ENCODE data around the gene FAM20C. TPM values are rescaled to one million over a fixed set of nuclear protein-coding genes. Genes with fewer than 3 reads are reported as not detected.

Gene FAM20C
- total RNA-seq, 2 experiments from 2014 or later, result not detected

DNA sequence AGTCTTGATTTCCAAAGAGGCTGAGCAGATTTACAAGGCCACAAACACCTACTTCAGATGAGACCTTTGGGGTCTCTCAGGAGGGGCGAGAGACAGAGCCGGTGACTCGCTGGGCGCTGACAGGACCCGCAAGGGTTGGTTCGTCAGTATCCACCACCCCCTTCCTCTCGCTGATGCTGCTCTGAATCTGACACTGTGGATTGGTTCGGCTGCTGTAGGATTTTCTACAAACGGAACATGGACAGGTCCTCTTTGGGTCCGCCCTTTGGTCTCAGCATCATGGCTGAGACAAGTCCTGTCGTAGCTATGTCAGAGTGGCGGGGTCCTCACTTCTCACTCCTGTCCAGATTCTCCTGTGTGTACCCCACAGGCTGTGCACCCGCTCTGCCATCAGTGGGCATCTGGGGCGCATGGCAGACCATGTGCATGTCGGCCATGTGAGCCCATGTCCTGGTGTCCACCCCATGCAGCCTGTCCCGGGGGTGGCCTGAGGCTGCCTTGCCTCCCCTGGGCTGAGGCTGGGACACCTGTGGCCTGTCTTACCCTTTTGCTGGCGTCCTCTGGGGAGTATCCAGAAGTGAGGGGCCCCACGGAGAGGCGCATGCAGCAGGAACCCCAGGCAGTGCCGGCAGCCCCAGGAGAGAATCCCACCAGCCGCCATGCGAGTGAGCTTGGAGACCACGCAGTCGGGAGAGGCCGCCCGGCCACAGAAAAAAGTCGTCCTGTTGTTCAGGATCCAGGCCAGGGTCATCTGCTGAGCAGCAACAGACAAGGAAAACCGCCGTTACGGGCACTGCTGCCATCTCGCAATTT, 21.6 kb upstream of the FAM20C start:
- no peaks in the 10 kb centered on the region for H3K9me2 ChIP-seq (ENCODE audit: insufficient read depth, low read length)
- no peak overlapping the region for H3K4me3 ChIP-seq (ENCODE audit: low read depth, low read length, poor library complexity, severe bottlenecking)
- H3K36me3 ChIP-seq (ENCODE audit: insufficient read depth, low read length), result no peaks in the 10 kb centered on the region
- POLR2A ChIA-PET, result no interaction called here
- H3K9me3 ChIP-seq (ENCODE audit: low read length), result no peaks in the 10 kb centered on the region
- H3K4me1 ChIP-seq (ENCODE audit: insufficient read depth, low read length, poor library complexity, severe bottlenecking), result no peaks in the 10 kb centered on the region
- intact Hi-C loops (cut with micrococcal nuclease; ENCODE audit: unreplicated experiment), result no loop called here
- H3K79me2 ChIP-seq (ENCODE audit: insufficient read depth, low read depth, low read length), result no peaks in the 10 kb centered on the region
- H3K4me2 ChIP-seq (ENCODE audit: low read length), result no peak overlapping the region
- H2AFZ ChIP-seq (ENCODE audit: low read length), result no peak overlapping the region
- no peaks in the 10 kb centered on the region for H4K20me1 ChIP-seq (ENCODE audit: insufficient read depth, low read length)
- no peak for TF ChIP-seq EZH2phosphoT487 (IDR thresholded peaks at IDR 0.05; ENCODE audit: borderline replicate concordance, low read depth, low read length)
- TF ChIP-seq, protein P1, sequence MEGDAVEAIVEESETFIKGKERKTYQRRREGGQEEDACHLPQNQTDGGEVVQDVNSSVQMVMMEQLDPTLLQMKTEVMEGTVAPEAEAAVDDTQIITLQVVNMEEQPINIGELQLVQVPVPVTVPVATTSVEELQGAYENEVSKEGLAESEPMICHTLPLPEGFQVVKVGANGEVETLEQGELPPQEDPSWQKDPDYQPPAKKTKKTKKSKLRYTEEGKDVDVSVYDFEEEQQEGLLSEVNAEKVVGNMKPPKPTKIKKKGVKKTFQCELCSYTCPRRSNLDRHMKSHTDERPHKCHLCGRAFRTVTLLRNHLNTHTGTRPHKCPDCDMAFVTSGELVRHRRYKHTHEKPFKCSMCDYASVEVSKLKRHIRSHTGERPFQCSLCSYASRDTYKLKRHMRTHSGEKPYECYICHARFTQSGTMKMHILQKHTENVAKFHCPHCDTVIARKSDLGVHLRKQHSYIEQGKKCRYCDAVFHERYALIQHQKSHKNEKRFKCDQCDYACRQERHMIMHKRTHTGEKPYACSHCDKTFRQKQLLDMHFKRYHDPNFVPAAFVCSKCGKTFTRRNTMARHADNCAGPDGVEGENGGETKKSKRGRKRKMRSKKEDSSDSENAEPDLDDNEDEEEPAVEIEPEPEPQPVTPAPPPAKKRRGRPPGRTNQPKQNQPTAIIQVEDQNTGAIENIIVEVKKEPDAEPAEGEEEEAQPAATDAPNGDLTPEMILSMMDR (conservative IDR thresholded peaks at IDR 0.05; ENCODE audit: low read length), result no peak
- no TSS peak for BruUV-seq (replicated peaks)
- no peak for DNase-seq (ENCODE audit: low spot score)
- no peak overlapping the region for H3K27ac ChIP-seq (ENCODE audit: low read depth, low read length, poor library complexity, severe bottlenecking)
- CTCF ChIA-PET (ENCODE audit: unreplicated experiment), result no interaction called here

DNA sequence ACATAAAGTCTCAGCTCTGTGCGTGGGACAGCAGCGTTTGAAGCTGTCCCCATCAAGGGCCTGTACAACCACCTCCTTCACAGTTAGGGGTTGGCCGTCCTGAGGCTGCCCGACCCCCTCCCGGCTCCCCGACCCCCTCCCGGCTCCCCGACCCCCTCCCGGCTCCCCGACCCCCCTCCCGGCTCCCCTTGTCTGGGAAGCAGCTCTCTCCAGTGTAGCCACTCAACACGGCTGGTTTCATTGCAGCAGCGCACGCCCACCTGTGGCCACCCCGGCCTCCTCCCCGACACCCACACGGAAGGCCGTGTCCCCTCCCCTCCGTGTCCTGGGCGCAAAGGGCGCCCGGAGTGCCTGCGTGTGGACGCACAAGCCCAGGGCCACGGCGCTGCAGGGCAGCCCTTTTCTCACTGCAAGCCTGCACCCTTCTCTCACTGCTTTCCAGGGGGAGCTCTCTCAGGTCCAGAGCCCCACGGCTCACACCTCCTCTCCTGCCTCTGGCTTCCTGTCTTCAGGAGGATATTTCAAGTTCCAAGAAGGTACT, 20.9 kb upstream of the FAM20C start:
- H3K4me1 ChIP-seq (ENCODE audit: insufficient read depth, low read length, poor library complexity, severe bottlenecking), result no peaks in the 10 kb centered on the region
- H3K4me3 ChIP-seq (ENCODE audit: low read depth, low read length, poor library complexity, severe bottlenecking), result no peak overlapping the region
- no peaks in the 10 kb centered on the region for H3K9me2 ChIP-seq (ENCODE audit: insufficient read depth, low read length)
- H3K27ac ChIP-seq (ENCODE audit: low read depth, low read length, poor library complexity, severe bottlenecking), result no peak overlapping the region
- H2AFZ ChIP-seq (ENCODE audit: low read length), result no peak overlapping the region
- no peak overlapping the region for H3K4me2 ChIP-seq (ENCODE audit: low read length)
- no peaks in the 10 kb centered on the region for H3K79me2 ChIP-seq (ENCODE audit: insufficient read depth, low read depth, low read length)
- ChIA-PET POLR2A (no interaction called here), CTCF (ENCODE audit: unreplicated experiment) (interaction anchor here (0.6 kb wide), 1 partner anchor 1475 kb away, joined by 3 read pairs; no protein-coding TSS in a partner anchor)
- TF ChIP-seq, protein P1 (conservative IDR thresholded peaks at IDR 0.05; ENCODE audit: low read length), result no peak
- TF ChIP-seq EZH2phosphoT487 (IDR thresholded peaks at IDR 0.05; ENCODE audit: borderline replicate concordance, low read depth, low read length), result no peak
- BruUV-seq (replicated peaks), result no TSS peak
- intact Hi-C loops (cut with micrococcal nuclease; ENCODE audit: unreplicated experiment), result no loop called here
- no peak for DNase-seq (ENCODE audit: low spot score)
- no peaks in the 10 kb centered on the region for H3K9me3 ChIP-seq (ENCODE audit: low read length)
- H3K36me3 ChIP-seq (ENCODE audit: insufficient read depth, low read length), result no peaks in the 10 kb centered on the region
- no peaks in the 10 kb centered on the region for H4K20me1 ChIP-seq (ENCODE audit: insufficient read depth, low read length)
